Activated CD8-positive, alpha-beta T cell treated with anti-CD3 and anti-CD28 coated beads for 36 hours (primary cell): ENCODE data around the gene MAP2K1. TPM values are rescaled to one million over a fixed set of nuclear protein-coding genes. Genes with fewer than 3 reads are reported as not detected.
A peak's percentile ranks its signal among the peaks of the same experiment; 100 is the strongest.

Source experiments
- ATAC-seq: fragments of 200-7000 bp; cut with Tn5 transposase; one replicate; pipeline ENCODE4 v1.10.0; 2021; ENCODE audit warnings: mild to moderate bottlenecking, moderate library complexity
- CTCF ChIA-PET: fragments of 350-600 bp; sonication (Branson Sonifier 250); formaldehyde crosslinking; loops from one replicate; lab custom pipeline; 2021; ENCODE audit warnings: antibody characterized with exemption; lab: Charles Lee
- POLR2A ChIA-PET: fragments of 350-600 bp; sonication (Branson Sonifier 250); formaldehyde crosslinking; loops from one replicate; lab custom pipeline; 2021; ENCODE audit warnings: antibody characterized with exemption; lab: Charles Lee
- DNase-seq: peaks from one replicate; pipeline ENCODE4 v3.0.0-alpha.2; 2020
- H3K27ac Mint-ChIP-seq: one replicate; pipeline ENCODE4 v1.8.0; 2021; ENCODE audit warnings: mild to moderate bottlenecking, mixed read lengths
- H3K27me3 Mint-ChIP-seq: one replicate; pipeline ENCODE4 v1.8.0; 2021; ENCODE audit warnings: mixed read lengths
- H3K36me3 Mint-ChIP-seq: one replicate; pipeline ENCODE4 v1.8.0; 2021; ENCODE audit warnings: low read depth, mixed read lengths
- H3K4me1 Mint-ChIP-seq: one replicate; pipeline ENCODE4 v1.8.0; 2021; ENCODE audit warnings: low read depth, mixed read lengths
- H3K4me3 Mint-ChIP-seq: one replicate; pipeline ENCODE4 v1.8.0; 2021; ENCODE audit warnings: mild to moderate bottlenecking, moderate library complexity, mixed read lengths
- H3K9me3 Mint-ChIP-seq: one replicate; pipeline ENCODE4 v1.8.0; 2021; ENCODE audit warnings: mixed read lengths
- intact Hi-C: fragments of 100-400 bp; cut with micrococcal nuclease; formaldehyde crosslinking; loops from one replicate; pipeline ENCODE4 v1.10.0; 2022
- total RNA-seq, 2 experiments: library from RNA; stranded (reverse); gene quantifications; one replicate each; pipeline ENCODE4 v1.2.3, GENCODE V29; 2021
- TF ChIP-seq, protein P1 (sequence below): fragments of 200-600 bp; IDR thresholded peaks from one replicate; pipeline ENCODE4 v1.8.0; 2022; ENCODE audit warnings: antibody characterized with exemption, mild to moderate bottlenecking

The MAP2K1 gene
- total RNA-seq, 2 experiments from 2014 or later: 117 to 118 TPM

DNA sequence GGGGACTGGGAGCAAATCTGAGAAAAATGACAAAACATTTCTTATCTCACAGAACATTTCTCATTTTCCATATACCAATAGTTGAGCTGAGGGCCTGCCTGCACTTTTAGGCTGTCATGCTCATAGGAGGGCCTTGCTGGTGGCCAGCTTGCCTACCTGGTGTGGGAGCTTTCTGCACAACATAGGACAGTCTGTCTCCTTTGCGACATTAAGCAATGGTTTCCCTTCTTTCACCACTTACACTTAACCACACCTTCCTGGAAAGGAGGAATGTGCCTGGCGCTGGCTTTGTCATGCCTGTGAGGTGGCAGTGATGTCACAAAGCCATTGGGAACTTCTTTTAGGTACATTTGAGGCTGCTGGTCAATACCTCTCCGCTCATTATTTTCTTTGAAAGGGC lies 105.1 kb downstream of the MAP2K1 start:
- intact Hi-C loops: loop anchor here (10.0 kb wide), 1 partner anchor 137 kb away; the partner anchor contains the start of gene TIPIN
- TF ChIP-seq, protein P1, sequence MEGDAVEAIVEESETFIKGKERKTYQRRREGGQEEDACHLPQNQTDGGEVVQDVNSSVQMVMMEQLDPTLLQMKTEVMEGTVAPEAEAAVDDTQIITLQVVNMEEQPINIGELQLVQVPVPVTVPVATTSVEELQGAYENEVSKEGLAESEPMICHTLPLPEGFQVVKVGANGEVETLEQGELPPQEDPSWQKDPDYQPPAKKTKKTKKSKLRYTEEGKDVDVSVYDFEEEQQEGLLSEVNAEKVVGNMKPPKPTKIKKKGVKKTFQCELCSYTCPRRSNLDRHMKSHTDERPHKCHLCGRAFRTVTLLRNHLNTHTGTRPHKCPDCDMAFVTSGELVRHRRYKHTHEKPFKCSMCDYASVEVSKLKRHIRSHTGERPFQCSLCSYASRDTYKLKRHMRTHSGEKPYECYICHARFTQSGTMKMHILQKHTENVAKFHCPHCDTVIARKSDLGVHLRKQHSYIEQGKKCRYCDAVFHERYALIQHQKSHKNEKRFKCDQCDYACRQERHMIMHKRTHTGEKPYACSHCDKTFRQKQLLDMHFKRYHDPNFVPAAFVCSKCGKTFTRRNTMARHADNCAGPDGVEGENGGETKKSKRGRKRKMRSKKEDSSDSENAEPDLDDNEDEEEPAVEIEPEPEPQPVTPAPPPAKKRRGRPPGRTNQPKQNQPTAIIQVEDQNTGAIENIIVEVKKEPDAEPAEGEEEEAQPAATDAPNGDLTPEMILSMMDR: no peak
- no peaks in the 10 kb centered on the region for H3K9me3 Mint-ChIP-seq
- H3K27ac Mint-ChIP-seq: peak overlapping the region; percentile 57
- peaks cover 66% of the 10 kb centered on the region for H3K36me3 Mint-ChIP-seq
- no peak overlapping the region for H3K4me3 Mint-ChIP-seq
- peaks cover 20% of the 10 kb centered on the region for H3K4me1 Mint-ChIP-seq
- DNase-seq: no peak
- H3K27me3 Mint-ChIP-seq: no peaks in the 10 kb centered on the region
- no peak for ATAC-seq
- ChIA-PET POLR2A (interaction anchor here (0.9 to 1.5 kb wide), 6 partner anchors 13 to 19 kb away, joined by 3 to 4 read pairs (median 3); partner anchors contain the start of gene ZWILCH), CTCF (interaction anchor here (0.9 to 1.5 kb wide), 3 partner anchors 17 to 112 kb away, joined by 3 read pairs; no protein-coding TSS in a partner anchor)

DNA sequence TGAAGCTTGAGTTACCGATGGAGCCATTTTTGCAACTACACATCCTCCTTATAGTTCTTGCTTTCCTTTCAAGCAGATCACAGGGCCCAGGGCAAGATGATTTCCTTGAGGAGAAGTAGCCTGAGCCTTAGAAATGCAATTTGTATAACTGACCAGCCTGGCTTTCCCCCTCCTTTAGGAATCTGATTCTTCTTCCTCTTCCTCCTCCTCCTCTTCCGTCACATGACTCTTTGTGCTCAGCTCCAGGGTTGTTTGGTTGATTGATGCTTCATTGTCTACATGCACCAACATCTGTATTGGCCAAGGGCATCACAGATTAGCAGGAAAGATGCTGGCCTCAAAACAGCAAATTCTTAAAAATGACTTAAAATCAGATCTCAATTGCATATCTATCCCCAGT lies 107.5 kb downstream of the MAP2K1 start:
- ATAC-seq: no peak
- no peak for DNase-seq
- H3K27me3 Mint-ChIP-seq: no peaks in the 10 kb centered on the region
- CTCF ChIA-PET: interaction anchor here (0.8 kb wide), 1 partner anchor 108 kb away, joined by 3 read pairs; no protein-coding TSS in a partner anchor
- H3K36me3 Mint-ChIP-seq: peaks cover 73% of the 10 kb centered on the region
- no peaks in the 10 kb centered on the region for H3K9me3 Mint-ChIP-seq
- TF ChIP-seq, protein P1: no peak
- POLR2A ChIA-PET: interaction anchor here (1.2 to 2.1 kb wide), 4 partner anchors 8 to 139 kb away, joined by 3 to 18 read pairs (median 4); partner anchors contain the start of genes RPL4 and ZWILCH
- peaks cover 33% of the 10 kb centered on the region for H3K4me1 Mint-ChIP-seq
- no peak overlapping the region for H3K4me3 Mint-ChIP-seq
- intact Hi-C loops: loop anchor here (10.0 kb wide), 1 partner anchor 139 kb away; the partner anchor contains the start of gene TIPIN
- H3K27ac Mint-ChIP-seq: peak overlapping the region; percentile 55

DNA sequence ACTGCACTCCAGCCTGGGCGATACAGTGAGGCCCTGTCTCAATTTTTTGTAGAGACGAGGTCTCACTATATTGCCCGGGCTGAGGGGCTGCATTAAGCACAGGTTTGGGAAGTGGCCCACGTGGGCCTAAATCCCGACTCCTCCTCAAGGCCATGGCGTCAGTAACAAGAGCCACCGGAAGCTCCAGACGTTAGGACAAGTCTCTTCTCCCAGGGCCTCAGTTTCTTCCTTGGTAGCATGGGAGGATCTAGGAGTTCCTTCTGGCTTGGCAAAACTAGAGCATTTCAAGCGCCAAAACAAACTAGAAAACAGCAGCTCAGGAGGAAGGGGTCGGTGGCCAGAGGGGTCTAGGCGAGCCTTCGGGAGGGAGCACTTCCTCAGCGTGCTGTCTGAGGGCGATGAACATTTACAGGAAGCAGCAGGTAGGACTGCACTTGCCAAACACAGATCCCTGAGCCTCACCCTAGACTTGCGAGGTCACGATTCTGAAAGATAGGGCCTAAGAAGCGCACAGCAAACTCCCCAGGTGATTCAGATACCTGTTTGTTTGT lies 110.3 kb downstream of the MAP2K1 start:
- ATAC-seq (peak; percentile 38), DNase-seq (peak; percentile 9)
- Mint-ChIP-seq H3K4me3 (peak overlapping the region; percentile 92), H3K27ac (peak overlapping the region; percentile 92), H3K4me1 (peaks cover 53% of the 10 kb centered on the region), H3K27me3 (no peaks in the 10 kb centered on the region), H3K36me3 (peaks cover 82% of the 10 kb centered on the region), H3K9me3 (no peaks in the 10 kb centered on the region)
- POLR2A ChIA-PET: interaction anchor here (0.9 to 6.1 kb wide), 19 partner anchors 8 to 628 kb away, joined by 3 to 65 read pairs (median 4); partner anchors contain the start of genes DIS3L, MAP2K1, RAB11A and RPL4
- CTCF ChIA-PET: interaction anchor here (0.9 to 5.1 kb wide), 14 partner anchors 7 to 608 kb away, joined by 3 to 65 read pairs (median 8); partner anchors contain the start of genes MAP2K1 and TIPIN
- intact Hi-C loops: loop anchor here (5.0 to 10.0 kb wide), 3 partner anchors 110 to 205 kb away; partner anchors contain the start of genes DIS3L, MAP2K1 and TIPIN
- TF ChIP-seq, protein P1: no peak

DNA sequence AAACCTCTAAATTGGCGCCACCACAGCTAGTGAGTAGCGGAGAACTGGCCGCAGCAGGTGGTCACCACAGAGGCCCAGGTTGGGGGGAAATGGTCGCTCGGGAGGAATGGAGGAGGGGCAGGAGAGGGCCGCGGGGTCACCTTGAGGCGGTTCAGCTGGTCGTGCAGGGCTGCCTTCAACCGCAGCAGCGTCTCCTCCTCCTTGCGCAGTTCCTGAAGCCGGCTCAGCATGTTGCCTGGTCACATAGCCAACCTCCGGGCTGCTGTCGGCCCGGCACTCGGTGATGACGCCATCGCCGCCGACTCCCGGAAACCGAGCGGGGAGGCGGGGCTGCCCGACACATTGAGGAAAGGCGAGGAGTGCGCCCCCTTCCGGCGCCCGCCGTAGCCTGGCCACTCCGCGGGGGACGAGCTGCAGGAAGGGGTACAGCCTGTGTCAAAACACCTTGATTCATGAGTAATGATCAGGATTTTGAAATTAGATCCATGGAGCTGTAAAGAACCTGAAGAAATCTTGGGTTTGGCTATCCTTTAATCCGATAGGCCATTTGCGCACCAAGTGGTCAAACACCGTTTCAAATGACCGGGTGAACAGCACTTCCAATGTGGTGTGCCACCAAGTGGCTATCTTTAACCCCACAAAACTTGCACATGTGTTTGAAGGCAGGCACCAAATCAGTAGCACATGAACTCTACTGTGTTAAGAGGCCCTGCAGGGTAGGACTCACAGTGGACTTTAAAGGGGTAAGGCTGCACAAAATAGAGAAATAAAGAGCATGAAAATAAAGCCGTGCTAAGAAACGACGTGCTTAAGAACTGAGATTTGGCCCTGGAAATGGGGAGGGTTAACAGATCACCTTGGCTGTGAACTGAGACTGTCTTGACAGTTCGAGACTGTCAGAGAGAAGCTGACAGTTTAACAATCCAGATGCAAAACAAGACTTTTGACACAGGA lies 111.1 kb downstream of the MAP2K1 start, which contains the start of gene SNAPC5:
Gene SNAPC5, minus strand, starts transcription at position 261 of the 954 bp plus-strand sequence. Its CDS starts 31 bp downstream, at position 230.
- peaks cover 58% of the 10 kb centered on the region for H3K4me1 Mint-ChIP-seq
- CTCF ChIA-PET: interaction anchor here (0.6 to 5.1 kb wide), 27 partner anchors 8 to 608 kb away, joined by 3 to 65 read pairs (median 4); partner anchors contain the start of genes MAP2K1 and TIPIN
- TF ChIP-seq, protein P1: peak; percentile 98
- POLR2A ChIA-PET: interaction anchor here (0.7 to 6.1 kb wide), 24 partner anchors 8 to 1073 kb away, joined by 3 to 65 read pairs (median 4); partner anchors contain the start of genes DIS3L, MAP2K1, RAB11A and RPL4
- H3K4me3 Mint-ChIP-seq: peak within 1 kb of the TSS; percentile 92
- H3K9me3 Mint-ChIP-seq: no peaks in the 10 kb centered on the region
- DNase-seq (peak; percentile 99), ATAC-seq (peak; percentile 85)
- intact Hi-C loops: loop anchor here (5.0 to 10.0 kb wide), 3 partner anchors 110 to 205 kb away; partner anchors contain the start of genes DIS3L, MAP2K1 and TIPIN
- no peaks in the 10 kb centered on the region for H3K27me3 Mint-ChIP-seq
- H3K36me3 Mint-ChIP-seq: peaks cover 87% of the 10 kb centered on the region
- peak within 1 kb of the TSS; percentile 92 for H3K27ac Mint-ChIP-seq
